Fibroblast of skin of back (primary cell): ENCODE data around the gene PTPRD.

Experiments
- DNase-seq: peaks from one replicate; pipeline ENCODE4 v3.0.0-alpha.2; 2013

Gene PTPRD

GRCh38 chr9:8745347-8745746 lies 1867.5 kb downstream of the PTPRD start:
- DNase-seq: no peak

DNA sequence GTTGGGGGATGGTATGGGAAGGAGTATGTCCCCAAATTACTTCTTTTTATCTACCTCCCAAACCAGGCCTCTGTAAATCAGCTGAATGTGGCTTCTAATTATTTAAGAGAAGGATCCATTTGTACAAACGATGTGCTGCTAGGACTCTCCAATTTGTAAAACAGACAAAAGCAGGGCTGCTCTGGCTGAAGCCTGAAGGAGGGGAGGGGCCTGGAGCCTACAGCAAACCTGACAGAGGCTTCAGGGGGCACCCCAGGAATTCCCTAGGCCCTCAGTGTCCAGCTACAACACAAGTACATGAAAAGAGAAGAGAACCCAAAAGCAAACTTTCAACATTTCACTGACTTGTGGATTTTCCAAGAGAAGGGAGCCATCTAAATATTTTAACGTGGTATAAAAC lies 1873.9 kb downstream of the PTPRD start:
- no peak for DNase-seq

DNA sequence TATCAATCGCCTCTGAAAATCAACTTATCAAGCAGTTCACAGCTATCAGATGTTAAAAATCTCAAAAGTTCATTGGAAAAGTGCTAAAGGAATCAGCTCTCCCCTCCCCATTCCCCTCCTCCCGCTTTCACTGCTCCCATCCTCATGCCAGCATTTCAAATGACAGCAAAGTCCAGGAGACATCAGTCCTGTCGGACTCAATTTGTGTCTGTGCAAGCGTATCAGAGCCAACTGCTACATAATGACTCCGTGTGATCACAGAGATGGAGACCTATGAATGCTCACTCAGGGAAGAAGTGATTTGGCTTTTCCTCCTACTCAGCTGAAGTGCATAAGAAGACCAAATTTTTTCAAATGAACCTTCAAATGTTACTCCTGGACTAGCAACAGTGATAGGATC lies 1876.0 kb downstream of the PTPRD start:
- DNase-seq: no peak

DNA sequence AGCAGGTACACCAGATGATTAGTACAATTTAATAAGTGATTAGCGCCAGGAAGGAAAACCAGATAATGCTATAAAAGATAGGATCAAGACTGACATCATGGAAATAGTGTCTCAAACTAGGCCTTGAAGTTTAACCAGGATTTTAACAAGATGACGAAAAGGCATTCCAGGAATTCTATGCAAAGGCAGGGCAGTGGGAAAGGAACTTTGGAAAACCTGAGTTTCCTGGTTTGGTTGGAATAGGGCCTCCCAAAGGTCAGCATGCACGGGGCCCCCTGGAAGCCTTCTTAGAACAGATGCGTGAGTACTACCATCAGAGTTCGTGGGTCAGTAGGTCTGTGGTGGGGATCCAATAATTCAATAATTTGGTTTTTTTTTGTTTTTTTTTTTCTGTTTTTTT lies 1878.0 kb downstream of the PTPRD start:
- peak; percentile 44 for DNase-seq

GRCh38 chr9:8733131-8733954 lies 1879.5 kb downstream of the PTPRD start:
- peak; percentile 37 for DNase-seq

DNA sequence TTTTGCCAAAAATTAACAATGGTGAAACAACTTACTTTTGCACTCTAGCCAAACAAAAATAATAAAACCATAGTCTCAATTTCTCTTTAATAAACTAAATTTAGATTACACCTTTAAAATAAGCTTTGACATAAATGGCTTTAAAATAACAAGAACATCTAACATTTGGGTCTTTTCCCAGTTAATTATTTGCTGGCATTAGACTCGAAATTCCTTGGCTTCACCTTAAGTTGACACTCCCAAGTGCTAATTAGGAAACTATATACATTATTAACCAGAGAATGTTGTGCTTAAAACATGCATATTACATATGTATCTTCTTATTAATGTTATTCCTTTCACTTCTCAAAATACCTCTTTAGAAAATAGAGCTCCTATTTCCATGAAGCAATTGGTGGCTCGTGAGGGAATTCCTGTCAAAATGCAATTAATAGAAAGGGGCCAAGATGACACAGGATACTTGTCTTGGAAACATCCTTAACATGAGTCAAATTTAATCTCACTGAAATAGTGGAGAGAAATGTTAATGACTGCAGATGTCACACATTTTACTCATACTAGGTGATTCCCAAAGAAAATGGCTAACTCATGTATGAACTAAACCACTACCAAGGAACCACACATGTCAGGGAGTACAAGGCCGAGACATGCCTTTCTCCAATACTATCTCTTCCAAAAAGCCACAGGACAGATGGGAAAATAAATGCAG lies 1880.3 kb downstream of the PTPRD start:
- no peak for DNase-seq

DNA sequence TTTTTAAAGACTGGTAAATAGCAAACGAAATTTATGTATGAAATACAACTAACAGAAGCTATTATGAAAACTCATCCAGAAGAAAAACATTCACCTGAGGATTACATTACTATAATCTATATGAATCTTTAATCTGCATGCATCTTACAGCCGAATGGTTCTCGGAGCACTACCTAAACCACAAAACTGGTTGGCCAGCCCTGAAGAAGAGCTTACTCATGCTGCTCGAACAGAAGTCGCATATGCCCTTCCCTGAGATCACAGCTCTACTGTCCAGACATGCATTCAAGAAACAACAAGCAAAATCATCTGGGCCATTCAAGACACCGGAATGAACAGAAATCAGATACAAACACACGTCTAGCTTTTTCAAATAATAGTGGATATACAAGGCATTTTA lies 1882.2 kb downstream of the PTPRD start:
- no peak for DNase-seq

GRCh38 chr9:8728910-8729309 lies 1883.9 kb downstream of the PTPRD start:
- DNase-seq: no peak

GRCh38 chr9:8727191-8727590 lies 1885.6 kb downstream of the PTPRD start:
- DNase-seq: no peak

- no peak for DNase-seq
Observed at GRCh38 chr9:8726692-8727091, 1886.1 kb downstream of the PTPRD start.

GRCh38 chr9:8725635-8726034 lies 1887.2 kb downstream of the PTPRD start:
- peak; percentile 45 for DNase-seq

DNA sequence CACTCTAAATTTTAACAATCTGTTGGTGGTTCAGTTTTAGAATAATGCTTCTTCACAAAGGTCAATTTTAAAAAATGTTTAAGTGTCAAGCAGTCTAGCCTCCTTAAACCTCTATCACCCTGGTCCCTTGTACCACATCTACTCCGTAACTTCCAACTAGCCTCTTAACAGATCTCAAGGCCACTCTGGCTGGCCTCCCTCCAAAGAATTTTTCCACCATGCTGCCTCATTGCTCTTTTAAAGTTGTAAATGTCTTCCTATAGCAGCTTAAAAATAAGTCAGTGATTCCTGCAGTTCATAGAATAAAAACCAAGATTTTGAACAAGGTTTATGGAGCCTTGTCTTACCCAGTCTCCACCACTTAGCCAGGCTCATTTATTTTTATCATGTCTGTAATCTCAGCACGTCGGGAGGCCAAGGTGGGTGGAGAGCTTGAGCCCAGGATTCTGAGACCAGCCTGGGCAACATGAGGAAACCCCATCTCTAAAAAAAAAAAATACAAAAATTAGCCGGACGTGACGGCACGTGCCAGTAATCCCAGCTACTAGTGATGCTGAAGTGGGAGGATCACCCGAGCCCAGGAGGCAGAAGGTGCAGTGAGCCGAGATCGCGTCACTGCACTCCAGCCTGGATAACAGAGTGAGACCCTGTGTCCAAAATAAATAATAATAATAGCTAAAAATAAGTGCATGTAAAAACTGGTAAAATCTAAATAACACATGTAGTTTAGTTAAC lies 1888.4 kb downstream of the PTPRD start:
- no peak for DNase-seq

DNA sequence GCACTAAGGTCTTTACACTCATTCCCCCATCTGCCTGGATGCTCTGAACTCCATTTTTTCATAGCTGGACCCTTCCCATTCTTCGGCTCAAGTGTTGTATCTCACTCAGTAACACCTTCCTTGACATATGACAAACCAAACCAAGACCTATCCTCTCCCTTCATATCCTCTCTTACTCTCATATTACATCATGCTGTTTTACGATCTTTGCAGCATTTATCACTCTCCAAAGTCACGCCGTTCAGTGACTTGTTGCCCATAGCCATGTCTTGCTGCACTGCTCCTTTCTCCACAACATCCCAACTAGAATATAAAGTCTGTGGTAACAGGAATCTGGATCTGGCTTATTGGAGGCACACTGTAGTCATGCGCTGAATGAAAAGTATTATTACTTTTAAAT lies 1889.6 kb downstream of the PTPRD start:
- no peak for DNase-seq

DNA sequence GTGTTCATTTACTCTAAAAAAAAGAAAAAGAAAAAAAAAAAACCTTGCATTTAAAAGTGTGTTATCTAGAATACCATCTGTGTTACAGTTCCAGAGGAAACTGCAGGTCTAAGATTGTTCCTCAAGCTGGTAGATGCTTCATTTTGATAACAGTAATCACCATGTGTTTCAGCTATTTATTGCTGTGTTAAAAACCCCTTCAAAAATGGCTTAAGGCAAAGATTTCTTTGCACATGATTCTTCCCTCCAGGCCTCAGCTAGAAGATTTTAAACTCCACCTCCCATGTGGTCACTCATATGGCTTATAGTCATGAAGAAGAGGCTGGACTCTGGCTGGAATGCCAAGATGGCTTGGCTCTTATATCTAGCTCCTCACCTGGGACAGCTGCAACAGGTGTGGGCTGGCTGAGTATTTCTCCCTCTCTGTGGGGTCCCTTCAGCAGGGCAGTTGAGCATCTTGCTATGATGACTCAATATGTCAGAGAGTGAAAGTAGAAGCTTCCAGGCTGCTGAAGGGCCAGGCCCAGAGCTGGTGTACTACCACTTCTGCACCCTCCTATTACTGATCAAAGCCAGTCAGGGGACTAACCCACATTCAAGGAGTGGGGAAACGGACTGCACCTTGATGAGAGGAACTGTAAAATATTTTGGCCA lies 1892.8 kb downstream of the PTPRD start:
- DNase-seq: no peak

- peak; percentile 83 for DNase-seq
Observed at GRCh38 chr9:8718121-8718725, 1894.6 kb downstream of the PTPRD start.

GRCh38 chr9:8717146-8717545 lies 1895.7 kb downstream of the PTPRD start:
- peak; percentile 56 for DNase-seq

DNA sequence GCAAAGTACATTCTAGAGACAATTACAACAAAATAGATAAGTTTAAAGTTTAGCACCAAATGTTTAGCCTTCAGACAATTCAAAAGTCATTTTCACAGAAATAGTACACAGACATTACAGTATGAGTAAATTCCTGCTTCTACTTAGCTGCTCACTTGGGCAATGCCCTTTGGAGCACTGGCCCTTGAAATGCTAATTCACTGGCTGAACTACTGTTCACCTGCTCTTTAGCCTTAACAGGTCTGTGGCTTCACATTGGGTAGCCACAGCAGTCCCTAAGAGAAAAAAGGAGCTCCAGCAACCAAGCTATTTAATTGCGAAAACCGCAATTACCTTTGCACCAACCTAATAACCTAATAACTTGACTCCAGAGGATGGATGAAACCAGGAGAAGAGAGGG lies 1897.0 kb downstream of the PTPRD start:
- no peak for DNase-seq

- no peak for DNase-seq
Observed at GRCh38 chr9:8713811-8714165, 1899.0 kb downstream of the PTPRD start.

- no peak for DNase-seq
Observed at GRCh38 chr9:8713149-8713810, 1899.5 kb downstream of the PTPRD start.

DNA sequence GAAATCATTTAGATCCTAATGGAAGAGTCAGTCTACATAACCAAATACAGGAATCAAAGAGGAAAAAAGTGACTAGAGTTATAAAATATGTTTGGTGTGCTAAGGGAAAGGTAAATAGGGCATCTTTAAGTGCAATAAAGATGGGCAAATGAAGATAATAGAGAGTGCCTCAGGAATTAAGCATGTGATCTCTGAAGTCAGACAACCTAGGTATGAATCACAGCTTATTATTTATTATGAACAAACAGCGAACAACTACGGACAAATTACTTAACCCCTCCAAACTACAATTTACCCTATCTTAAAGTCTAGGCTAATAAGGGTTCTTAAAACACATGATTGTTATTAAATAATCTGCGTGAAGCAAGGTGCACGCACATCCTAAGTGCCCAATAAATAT lies 1903.1 kb downstream of the PTPRD start:
- no peak for DNase-seq

GRCh38 chr9:8708728-8709127 lies 1904.1 kb downstream of the PTPRD start:
- DNase-seq: no peak

DNA sequence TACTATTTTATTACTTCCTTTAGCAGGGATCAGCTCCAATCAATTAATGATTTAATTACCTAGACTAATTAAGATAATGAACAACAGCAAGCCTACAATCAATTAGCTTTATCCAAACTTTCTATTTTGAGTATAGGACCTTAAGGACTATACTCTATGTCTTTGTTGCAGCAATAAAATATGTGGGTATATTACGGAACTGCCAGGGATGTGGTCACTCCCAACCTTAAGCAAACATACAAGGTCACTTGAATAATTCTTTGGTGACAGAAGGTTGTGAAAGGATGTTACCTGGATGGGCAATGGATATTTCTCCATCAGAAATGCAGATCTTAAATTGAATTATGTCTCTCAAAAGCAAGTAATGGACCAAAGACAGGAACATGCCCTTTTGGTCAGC lies 1905.8 kb downstream of the PTPRD start:
- no peak for DNase-seq
